ES-I3 (cell line): ENCODE data around the gene COL6A1.

ENCODE experiments used
- H3K36me3 ChIP-seq: 2 replicates; pipeline ENCODE4 v1.6.1; 2013; ENCODE audit warnings: mild to moderate bottlenecking, low read length, control low read depth, moderate library complexity; ENCODE audit not compliant: insufficient read depth
- H3K4me1 ChIP-seq: 2 replicates; pipeline ENCODE4 v1.6.1; 2013; ENCODE audit warnings: mild to moderate bottlenecking, control low read depth, low read length; ENCODE audit not compliant: insufficient read depth
- H3K9ac ChIP-seq: 2 replicates; pipeline ENCODE4 v1.6.1; 2013; ENCODE audit warnings: low read depth, mild to moderate bottlenecking, low read length, moderate library complexity
- H3K9me3 ChIP-seq: 2 replicates; pipeline ENCODE4 v1.6.1; 2013; ENCODE audit warnings: mild to moderate bottlenecking, low read length, moderate library complexity; ENCODE audit not compliant: control insufficient read depth, insufficient read depth

COL6A1 gene

DNA sequence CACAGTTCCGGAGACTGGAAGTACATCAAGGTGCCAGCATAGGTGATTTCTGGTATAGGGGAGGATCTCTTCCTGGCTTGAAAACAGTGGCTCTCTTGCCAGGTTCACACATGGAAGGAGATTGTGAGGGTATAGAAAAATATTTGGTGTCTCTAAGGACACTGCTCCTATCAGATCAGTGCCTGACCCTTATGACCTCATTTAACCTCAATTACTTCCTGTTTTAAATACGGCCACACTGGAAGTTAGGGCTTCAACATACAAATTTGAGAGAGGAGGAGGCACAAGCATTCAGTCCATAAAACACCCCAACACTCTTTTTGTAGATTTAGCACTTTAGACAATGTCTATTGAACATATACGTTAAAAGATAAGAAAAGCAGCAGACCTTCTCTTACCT, 37.0 kb downstream of the COL6A1 start:
- Histone ChIP-seq H3K4me1 (no peaks in the 10 kb centered on the region), H3K9ac (no peak overlapping the region), H3K36me3 (no peaks in the 10 kb centered on the region), H3K9me3 (no peaks in the 10 kb centered on the region)

DNA sequence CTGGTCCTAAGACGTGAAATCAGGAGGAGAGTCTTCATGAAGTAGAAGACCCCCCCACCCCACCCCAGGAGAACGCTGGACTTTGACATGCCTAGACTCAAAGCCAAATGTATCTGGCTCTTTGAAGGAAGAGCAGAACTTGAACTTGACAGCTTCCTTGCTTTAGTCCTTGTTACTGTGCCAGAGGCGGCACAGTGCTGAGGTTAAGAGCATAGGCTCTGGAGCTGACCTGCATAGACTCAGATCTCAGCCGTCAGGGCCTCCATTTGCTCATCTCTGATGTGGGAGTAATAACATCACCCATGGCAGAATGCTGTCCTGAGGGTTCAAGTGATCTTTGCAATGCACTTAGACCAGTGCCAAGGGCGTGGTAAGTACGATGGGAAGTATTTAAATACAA, 39.0 kb downstream of the COL6A1 start:
- H3K4me1 ChIP-seq: peaks cover 4% of the 10 kb centered on the region; the same call in 1 of the 2 replicates

DNA sequence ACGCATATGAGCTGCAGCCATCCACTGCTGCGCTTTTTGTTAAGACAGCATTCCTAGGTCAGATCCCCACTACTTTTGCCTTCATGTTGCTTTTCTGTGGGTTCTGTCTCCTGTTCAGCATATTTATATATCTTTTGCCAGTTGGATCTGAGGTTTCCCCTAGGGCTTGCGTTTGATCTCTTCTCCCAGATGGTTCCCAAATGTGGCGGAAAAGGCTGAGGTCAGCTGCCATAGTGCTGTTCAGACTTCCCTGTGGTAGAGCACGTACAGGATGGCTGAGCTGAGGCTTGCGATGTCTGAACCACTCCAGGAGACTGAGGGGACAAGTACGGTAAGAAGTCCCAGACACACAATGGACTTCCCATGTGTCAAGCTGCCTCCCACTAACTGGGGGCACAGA, 39.8 kb downstream of the COL6A1 start:
- H3K9ac ChIP-seq: no peak overlapping the region
- no peaks in the 10 kb centered on the region for H3K9me3 ChIP-seq
- H3K4me1 ChIP-seq: peaks cover 6% of the 10 kb centered on the region; the same call in 1 of the 2 replicates
- no peaks in the 10 kb centered on the region for H3K36me3 ChIP-seq

More for the DNA sequence above, 39.0 kb downstream of the COL6A1 start:
- no peaks in the 10 kb centered on the region for H3K9me3 ChIP-seq
- no peaks in the 10 kb centered on the region for H3K36me3 ChIP-seq
- H3K9ac ChIP-seq: no peak overlapping the region

GRCh38 chr21:46021978-46022544, 40.5 kb downstream of the COL6A1 start:
- H3K4me1 ChIP-seq: peaks cover 6% of the 10 kb centered on the region; the same call in 1 of the 2 replicates
- no peaks in the 10 kb centered on the region for H3K9me3 ChIP-seq
- no peak overlapping the region for H3K9ac ChIP-seq
- no peaks in the 10 kb centered on the region for H3K36me3 ChIP-seq

GRCh38 chr21:46022551-46023525, 41.3 kb downstream of the COL6A1 start:
- no peaks in the 10 kb centered on the region for H3K9me3 ChIP-seq

GRCh38 chr21:46023555-46023954, 42.0 kb downstream of the COL6A1 start:
- Histone ChIP-seq H3K9ac (no peak overlapping the region), H3K9me3 (no peaks in the 10 kb centered on the region), H3K36me3 (no peaks in the 10 kb centered on the region), H3K4me1 (peaks cover 6% of the 10 kb centered on the region; the same call in 1 of the 2 replicates)

More at GRCh38 chr21:46022551-46023525, 41.3 kb downstream of the COL6A1 start:
- Histone ChIP-seq H3K4me1 (peaks cover 6% of the 10 kb centered on the region; the same call in 1 of the 2 replicates), H3K9ac (no peak overlapping the region), H3K36me3 (no peaks in the 10 kb centered on the region)

GRCh38 chr21:46024141-46024540, 42.6 kb downstream of the COL6A1 start:
- H3K36me3 ChIP-seq: no peaks in the 10 kb centered on the region
- peaks cover 6% of the 10 kb centered on the region; the same call in 1 of the 2 replicates for H3K4me1 ChIP-seq
- no peak overlapping the region for H3K9ac ChIP-seq
- no peaks in the 10 kb centered on the region for H3K9me3 ChIP-seq

- Histone ChIP-seq H3K9me3 (peaks cover 3% of the 10 kb centered on the region; the same call in 1 of the 2 replicates), H3K36me3 (no peaks in the 10 kb centered on the region), H3K9ac (no peak overlapping the region), H3K4me1 (peaks cover 6% of the 10 kb centered on the region; the same call in 1 of the 2 replicates)
Measured at GRCh38 chr21:46025113-46025770, 43.7 kb downstream of the COL6A1 start.

- Histone ChIP-seq H3K9me3 (peaks cover 3% of the 10 kb centered on the region; the same call in 1 of the 2 replicates), H3K4me1 (peaks cover 6% of the 10 kb centered on the region; the same call in 1 of the 2 replicates), H3K36me3 (no peaks in the 10 kb centered on the region), H3K9ac (no peak overlapping the region)
Measured at GRCh38 chr21:46027851-46028493, 46.4 kb downstream of the COL6A1 start.

DNA sequence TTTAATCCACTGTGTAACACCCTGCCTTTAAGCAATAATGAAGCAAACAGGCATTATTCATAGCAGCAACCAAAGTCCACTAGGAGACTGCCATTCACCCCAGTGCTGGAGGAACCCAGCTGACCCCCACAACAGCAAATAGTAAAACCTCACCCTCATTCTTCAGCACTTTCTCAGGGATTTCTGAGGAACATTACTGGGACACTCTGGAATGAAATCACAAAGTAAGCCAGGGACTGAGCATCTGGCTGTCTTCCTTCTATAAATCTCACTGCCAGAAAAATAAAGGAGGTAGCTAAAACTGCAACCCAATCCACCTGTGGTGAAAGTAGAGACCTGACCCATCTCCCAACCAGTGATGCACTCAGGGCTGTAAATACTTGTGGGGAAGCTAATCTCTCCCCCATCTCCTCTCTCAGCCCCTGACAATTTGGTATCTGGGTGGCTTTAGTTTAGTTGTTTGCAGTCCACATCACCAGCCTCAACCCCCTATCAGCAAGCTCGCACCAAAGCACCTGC, 47.1 kb downstream of the COL6A1 start:
- Histone ChIP-seq H3K9me3 (peaks cover 3% of the 10 kb centered on the region; the same call in 1 of the 2 replicates), H3K4me1 (peaks cover 6% of the 10 kb centered on the region; the same call in 1 of the 2 replicates), H3K36me3 (no peaks in the 10 kb centered on the region), H3K9ac (no peak overlapping the region)

GRCh38 chr21:46029186-46029924, 47.8 kb downstream of the COL6A1 start:
- H3K9ac ChIP-seq: no peak overlapping the region
- peaks cover 6% of the 10 kb centered on the region; the same call in 1 of the 2 replicates for H3K4me1 ChIP-seq
- no peaks in the 10 kb centered on the region for H3K36me3 ChIP-seq

GRCh38 chr21:46031484-46031883, 49.9 kb downstream of the COL6A1 start:
- Histone ChIP-seq H3K36me3 (no peaks in the 10 kb centered on the region), H3K9ac (no peak overlapping the region), H3K9me3 (peaks cover 3% of the 10 kb centered on the region; the same call in 1 of the 2 replicates), H3K4me1 (no peaks in the 10 kb centered on the region)

More at GRCh38 chr21:46029186-46029924, 47.8 kb downstream of the COL6A1 start:
- peaks cover 3% of the 10 kb centered on the region; the same call in 1 of the 2 replicates for H3K9me3 ChIP-seq

DNA sequence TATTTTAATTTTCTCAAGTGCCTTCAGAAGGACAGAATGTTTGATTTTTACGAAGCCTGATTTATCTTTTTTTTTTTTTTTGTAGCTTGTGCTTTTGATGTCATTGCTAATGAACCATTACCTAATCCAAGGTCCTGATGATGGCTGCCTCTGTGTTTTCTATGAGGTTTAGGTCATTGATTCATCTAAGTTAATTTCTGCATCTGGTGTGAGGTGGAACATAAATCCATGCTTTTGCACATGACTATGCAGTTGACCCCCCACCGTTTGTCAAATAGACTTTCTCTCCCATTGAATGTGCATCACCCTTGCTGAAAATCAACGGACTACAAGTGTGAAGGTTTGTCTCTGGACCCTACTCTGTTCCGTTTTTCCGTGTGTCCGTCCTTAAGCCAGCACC, 50.5 kb downstream of the COL6A1 start:
- peaks cover 3% of the 10 kb centered on the region; the same call in 1 of the 2 replicates for H3K9me3 ChIP-seq
- no peaks in the 10 kb centered on the region for H3K36me3 ChIP-seq
- H3K4me1 ChIP-seq: no peaks in the 10 kb centered on the region
- no peak overlapping the region for H3K9ac ChIP-seq
